OCI-LY3 (cell line): ENCODE data around the gene FAM43A.

Experiments
- EZH2phosphoT487 ChIP-seq: fragments of 200-600 bp; shearing (Covaris generic); IDR thresholded peaks from 2 replicates; pipeline ENCODE4 v1.6.1; 2018; ENCODE audit warnings: antibody characterized with exemption, mixed run types, low read depth
- TF ChIP-seq, protein P1 (sequence below): fragments of 200-600, 300-600 bp; sonication (generic); IDR thresholded peaks from 2 replicates; pipeline ENCODE4 v1.5.1; 2014; ENCODE audit warnings: antibody characterized with exemption, low read length, low read depth

- TF ChIP-seq, protein P1, sequence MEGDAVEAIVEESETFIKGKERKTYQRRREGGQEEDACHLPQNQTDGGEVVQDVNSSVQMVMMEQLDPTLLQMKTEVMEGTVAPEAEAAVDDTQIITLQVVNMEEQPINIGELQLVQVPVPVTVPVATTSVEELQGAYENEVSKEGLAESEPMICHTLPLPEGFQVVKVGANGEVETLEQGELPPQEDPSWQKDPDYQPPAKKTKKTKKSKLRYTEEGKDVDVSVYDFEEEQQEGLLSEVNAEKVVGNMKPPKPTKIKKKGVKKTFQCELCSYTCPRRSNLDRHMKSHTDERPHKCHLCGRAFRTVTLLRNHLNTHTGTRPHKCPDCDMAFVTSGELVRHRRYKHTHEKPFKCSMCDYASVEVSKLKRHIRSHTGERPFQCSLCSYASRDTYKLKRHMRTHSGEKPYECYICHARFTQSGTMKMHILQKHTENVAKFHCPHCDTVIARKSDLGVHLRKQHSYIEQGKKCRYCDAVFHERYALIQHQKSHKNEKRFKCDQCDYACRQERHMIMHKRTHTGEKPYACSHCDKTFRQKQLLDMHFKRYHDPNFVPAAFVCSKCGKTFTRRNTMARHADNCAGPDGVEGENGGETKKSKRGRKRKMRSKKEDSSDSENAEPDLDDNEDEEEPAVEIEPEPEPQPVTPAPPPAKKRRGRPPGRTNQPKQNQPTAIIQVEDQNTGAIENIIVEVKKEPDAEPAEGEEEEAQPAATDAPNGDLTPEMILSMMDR = no peak
- TF ChIP-seq EZH2phosphoT487 = no peak
Measured at GRCh38 chr3:194638991-194639605, 46.6 kb upstream of the FAM43A start.
